Heart left ventricle (tissue), 16 donors: Measurements from ENCODE around the gene NEDD8. TPM values are rescaled to one million over a fixed set of nuclear protein-coding genes. Genes with fewer than 3 reads are reported as not detected.

ENCODE experiments used
- ATAC-seq, 4 donors: fragments of 200-7000 bp; cut with Tn5 transposase; one replicate each; pipeline ENCODE4 v1.9.1; 2020 to 2022; ENCODE audit warnings: moderate library complexity in 4 of 4, mild to moderate bottlenecking in 3 of 4, moderate number of reproducible peaks in 1 of 4
- DNase-seq, 5 donors: peaks; one replicate each; pipeline ENCODE4 v3.0.0-alpha.2; 2020
- H3K27ac ChIP-seq, 12 donors: fragments of 200-600 bp; sonication (generic) in 4 of 12; one replicate each; pipeline versions ENCODE4 v1.5.0 to v1.8.0; 2016 to 2022; ENCODE audit warnings: mild to moderate bottlenecking in 2 of 12
- H3K27me3 ChIP-seq, 9 donors: fragments of 200-600 bp; sonication (generic) in 2 of 9; one replicate each; pipeline versions ENCODE4 v1.5.1 to v1.8.0; 2016 to 2022; ENCODE audit warnings: mild to moderate bottlenecking in 3 of 9
- H3K36me3 ChIP-seq, 9 donors: fragments of 200-600 bp; sonication (generic) in 2 of 9; one replicate each; pipeline versions ENCODE4 v1.5.0 to v1.8.0; 2018 to 2022; ENCODE audit warnings: mild to moderate bottlenecking in 2 of 9
- H3K4me1 ChIP-seq, 12 donors: fragments of 200-600 bp; sonication (generic) in 4 of 12; one replicate each; pipeline versions ENCODE4 v1.5.0 to v1.8.0; 2016 to 2022; ENCODE audit warnings: mild to moderate bottlenecking in 3 of 12
- H3K4me3 ChIP-seq, 12 donors: fragments of 200-600 bp; sonication (generic) in 4 of 12; one replicate each; pipeline versions ENCODE4 v1.5.0 to v1.8.0; 2017 to 2022; ENCODE audit warnings: mild to moderate bottlenecking in 9 of 12, moderate library complexity in 4 of 12
- H3K9me3 ChIP-seq, 12 donors: fragments of 200-600 bp; sonication (generic) in 4 of 12; one replicate each; pipeline versions ENCODE4 v1.5.0 to v1.8.0; 2016 to 2022; ENCODE audit warnings: mild to moderate bottlenecking in 1 of 12
- CTCF ChIP-seq, 12 donors: fragments of 200-600 bp; sonication (generic) in 4 of 12; IDR thresholded peaks; one replicate each; pipeline versions ENCODE4 v1.5.0 to v1.8.0; 2018 to 2022; ENCODE audit warnings: antibody characterized with exemption in 12 of 12, mild to moderate bottlenecking in 5 of 12
- POLR2A ChIP-seq, 2 donors: fragments of 450-650 bp; IDR thresholded peaks; one replicate each; pipeline ENCODE4 v1.6.1; 2017; ENCODE audit warnings: antibody characterized with exemption in 2 of 2, mild to moderate bottlenecking in 2 of 2, moderate library complexity in 2 of 2
- WGBS, 4 donors: extraction: QIAGEN DNeasy Blood & Tissue Kit in 2 of 4; methylation state at CpG; one replicate each; pipeline versions ENCODE4 v1.1.5 to v1.1.7; 2013 to 2018; 5-methylcytosine and 5-hydroxymethylcytosine counted together
- intact Hi-C, 10 donors: fragments of 100-400 bp; cut with DNase I; formaldehyde crosslinking; loops; one replicate each; pipeline versions ENCODE4 v1.11.1 to v1.14.2; 2022
- polyA plus RNA-seq, 2 donors: library from polyadenylated mRNA; stranded (reverse); fragments of 200-250 nt; gene quantifications; one replicate each; pipeline ENCODE4 v1.2.3, GENCODE V29; 2013
- total RNA-seq, 9 donors: library from RNA; depleted of rRNA in 2 of 9; stranded (reverse); fragments of >200 nt in 2 of 9; fragmentation: NEBNext Ultra II Directional in 3 of 9; extraction: Animal tissue kit (Norgen Biotek cat#: 25700) in 3 of 9; gene quantifications; one replicate each; pipeline versions ENCODE4 v1.1.0 to v1.2.4, GENCODE V29; 2016 to 2023
- donor health status: ischemic (EF 13 %, LVEDD 7.1; RV severe dilation, severe dysfunction).
- donor health status: healthy with polysubstance abuse.
- donor health status: DM: no; HTN: yes; CAD: no.
- donor health status: DM: no; HTN: no; CAD: no.
- donor health status: ischemic (EF 25% LVEDD 6.9; RV normal size, moderate dysfunction).
- donor health status: ischemic (EF 25% LVEDD 5.7; RV mildly dilated, moderate dysfunction).
- donor health status: healthy.
- donor health status: DM: yes; HTN: yes; CAD: no.
- donor health status: ischemic (EF 35%, LVEDD 5.7; RV mildly dilated, moderate dysfunction).
- donor health status: nonischemic (EF 11% LVEDD 7.7; RV severe dilation, severe dysfunction).
- donor health status: DM: yes; HTN: yes; CAD: no.
- donor health status: PGD.
- donor health status: ischemic (EF 29% LVEDD 5.4; RV normal size, mild dysfunction).
- donor health status: nonischemic (EF 23%, LVEDD 6.1; RV moderate dilation, normal function).

NEDD8 gene
- total and polyA plus RNA-seq, 11 donors = 174 to 287 (median 206) TPM

GRCh38 chr14:24267516-24267915, 35.3 kb upstream of the NEDD8 start:
- intact Hi-C loops = no loop called here

GRCh38 chr14:24266344-24267244, 34.4 kb upstream of the NEDD8 start:
- Histone ChIP-seq H3K4me3 (no peak overlapping the region), H3K27me3 (no peaks in the 10 kb centered on the region), H3K4me1 (peaks cover 0 to 7% (median 0%) of the 10 kb centered on the region in 12 donors), H3K9me3 (no peaks in the 10 kb centered on the region), H3K27ac (no peak overlapping the region), H3K36me3 (peaks cover 0 to 46% (median 30%) of the 10 kb centered on the region in 9 donors)
- no peak for ATAC-seq
- TF ChIP-seq CTCF (IDR thresholded peaks at IDR 0.05) = no peak
- TF ChIP-seq POLR2A (IDR thresholded peaks at IDR 0.05) = no peak
- intact Hi-C loops = no loop called here
- WGBS, 4 donors = 84 to 91% (median 88%) methylated on average over 18 of the region's 18 CpGs
- DNase-seq = no peak

More at GRCh38 chr14:24267516-24267915, 35.3 kb upstream of the NEDD8 start:
- Histone ChIP-seq H3K27me3 (no peaks in the 10 kb centered on the region), H3K4me3 (no peak overlapping the region), H3K36me3 (peaks cover 0 to 46% (median 30%) of the 10 kb centered on the region in 9 donors), H3K4me1 (peaks cover 0 to 17% (median 6%) of the 10 kb centered on the region in 12 donors), H3K9me3 (no peaks in the 10 kb centered on the region), H3K27ac (no peak overlapping the region)
- WGBS, 4 donors = 91 to 95% (median 94%) methylated on average over 5 to 9 of the region's 9 CpGs
- TF ChIP-seq POLR2A (IDR thresholded peaks at IDR 0.05) (no peak), CTCF (IDR thresholded peaks at IDR 0.05) (no peak)
- ATAC-seq (no peak), DNase-seq (no peak)

GRCh38 chr14:24264298-24264697, 32.1 kb upstream of the NEDD8 start:
- Histone ChIP-seq H3K27me3 (no peaks in the 10 kb centered on the region), H3K27ac (no peak overlapping the region), H3K36me3 (peaks cover 0 to 44% (median 26%) of the 10 kb centered on the region in 9 donors), H3K9me3 (no peaks in the 10 kb centered on the region), H3K4me1 (no peaks in the 10 kb centered on the region), H3K4me3 (no peak overlapping the region)
- intact Hi-C loops = no loop called here
- TF ChIP-seq POLR2A (IDR thresholded peaks at IDR 0.05) (no peak), CTCF (IDR thresholded peaks at IDR 0.05) (no peak)
- ATAC-seq (no peak), DNase-seq (peak in 1 of 5 donors; percentile 14)
- 79 to 84% (median 80%) methylated on average over 5 to 6 of the region's 6 CpGs for WGBS, 4 donors

GRCh38 chr14:24263848-24264247, 31.7 kb upstream of the NEDD8 start:
- DNase-seq = no peak
- TF ChIP-seq POLR2A (IDR thresholded peaks at IDR 0.05) (no peak), CTCF (IDR thresholded peaks at IDR 0.05) (no peak)
- H3K9me3 ChIP-seq = no peaks in the 10 kb centered on the region
- H3K27ac ChIP-seq = no peak overlapping the region
- no peak for ATAC-seq
- WGBS, 4 donors = 75 to 86% (median 80%) methylated on average over 6 of the region's 6 CpGs
- H3K36me3 ChIP-seq = peaks cover 0 to 40% (median 23%) of the 10 kb centered on the region in 9 donors
- H3K4me1 ChIP-seq = no peaks in the 10 kb centered on the region
- H3K27me3 ChIP-seq = no peaks in the 10 kb centered on the region
- intact Hi-C loops = no loop called here
- no peak overlapping the region for H3K4me3 ChIP-seq
